ENCODE measurements around the gene PKIB. TPM values are rescaled to one million over a fixed set of nuclear protein-coding genes. Genes with fewer than 3 reads are reported as not detected.

Gene PKIB
- total RNA-seq, 1 donor from 2014 or later = 202 TPM

GRCh38 chr6:122604676-122605075 is 5.5 kb upstream of the PKIB start:
- H3K27ac Mint-ChIP-seq = no peak overlapping the region

GRCh38 chr6:122610690-122611455 is 668 bp downstream of the PKIB start:
- Histone ChIP-seq H3K9me3 (ENCODE audit: low read depth) (no peaks in the 10 kb centered on the region), H3K9ac (no peak overlapping the region), H3K4me3 (peak overlapping the region; percentile 33), H3K36me3 (peaks cover 9% of the 10 kb centered on the region), H3K27ac (no peak overlapping the region), H3K4me1 (no peaks in the 10 kb centered on the region), H4K20me1 (ENCODE audit: low read depth) (no peaks in the 10 kb centered on the region), H3K4me2 (peak overlapping the region; percentile 63), H3F3A (ENCODE audit: low read depth) (peaks cover 11% of the 10 kb centered on the region), H2AFZ (replicated peaks) (no peak overlapping the region), H3K79me2 (ENCODE audit: low read depth) (peaks cover 19% of the 10 kb centered on the region), H3K27me3 (no peaks in the 10 kb centered on the region)
- Mint-ChIP-seq H3K4me3 (peak overlapping the region; percentile 85), H3K36me3 (peaks cover 2% of the 10 kb centered on the region), H3K27me3 (ENCODE audit: insufficient read depth, low read depth) (peaks cover 16% of the 10 kb centered on the region), H3K27ac (no peak overlapping the region), H3K4me1 (no peaks in the 10 kb centered on the region), H3K9me3 (peaks cover 5% of the 10 kb centered on the region)
- DNase-seq (ENCODE audit: low spot score) = peak; percentile 26
- no peak for TF ChIP-seq EZH2phosphoT487 (IDR thresholded peaks at IDR 0.05)
- no peak for TF ChIP-seq EZH2 (IDR thresholded peaks at IDR 0.05)
- TF ChIP-seq CTCF (IDR thresholded peaks at IDR 0.05) = no peak

More at GRCh38 chr6:122604676-122605075, 5.5 kb upstream of the PKIB start:
- Mint-ChIP-seq H3K36me3 (peaks cover 2% of the 10 kb centered on the region), H3K9me3 (peaks cover 4% of the 10 kb centered on the region), H3K4me3 (no peak overlapping the region), H3K27me3 (ENCODE audit: insufficient read depth, low read depth) (peaks cover 6% of the 10 kb centered on the region), H3K4me1 (no peaks in the 10 kb centered on the region)
- TF ChIP-seq EZH2phosphoT487 (IDR thresholded peaks at IDR 0.05) = no peak
- no peak for TF ChIP-seq EZH2 (IDR thresholded peaks at IDR 0.05)
- no peak for TF ChIP-seq CTCF (IDR thresholded peaks at IDR 0.05)
- H3K27ac ChIP-seq = no peak overlapping the region
- H3K27me3 ChIP-seq = no peaks in the 10 kb centered on the region
- no peaks in the 10 kb centered on the region for H3K9me3 ChIP-seq (ENCODE audit: low read depth)
- no peak for DNase-seq (ENCODE audit: low spot score)
- H4K20me1 ChIP-seq (ENCODE audit: low read depth) = no peaks in the 10 kb centered on the region
- H2AFZ ChIP-seq (replicated peaks) = no peak overlapping the region
- H3F3A ChIP-seq (ENCODE audit: low read depth) = peaks cover 8% of the 10 kb centered on the region
- H3K9ac ChIP-seq = no peak overlapping the region
- no peaks in the 10 kb centered on the region for H3K4me1 ChIP-seq
- H3K4me2 ChIP-seq = no peak overlapping the region
- peaks cover 5% of the 10 kb centered on the region for H3K36me3 ChIP-seq
- H3K79me2 ChIP-seq (ENCODE audit: low read depth) = no peaks in the 10 kb centered on the region
- H3K4me3 ChIP-seq = no peak overlapping the region

GRCh38 chr6:122612838-122613237 is 2.6 kb downstream of the PKIB start:
- H3K79me2 ChIP-seq (ENCODE audit: low read depth) = peaks cover 25% of the 10 kb centered on the region
- peaks cover 9% of the 10 kb centered on the region for H3K36me3 ChIP-seq
- no peak overlapping the region for H3K4me3 Mint-ChIP-seq
- no peak overlapping the region for H3K27ac Mint-ChIP-seq
- peaks cover 2% of the 10 kb centered on the region for H3K36me3 Mint-ChIP-seq
- H3K4me1 Mint-ChIP-seq = no peaks in the 10 kb centered on the region
- no peak overlapping the region for H2AFZ ChIP-seq (replicated peaks)
- H3F3A ChIP-seq (ENCODE audit: low read depth) = peaks cover 11% of the 10 kb centered on the region
- no peaks in the 10 kb centered on the region for H3K9me3 ChIP-seq (ENCODE audit: low read depth)
- no peak overlapping the region for H3K4me3 ChIP-seq
- no peak for DNase-seq (ENCODE audit: low spot score)
- TF ChIP-seq EZH2phosphoT487 (IDR thresholded peaks at IDR 0.05) (no peak), EZH2 (IDR thresholded peaks at IDR 0.05) (no peak), CTCF (IDR thresholded peaks at IDR 0.05) (no peak)
- H3K4me1 ChIP-seq = no peaks in the 10 kb centered on the region
- no peak overlapping the region for H3K27ac ChIP-seq
- no peak overlapping the region for H3K9ac ChIP-seq
- peaks cover 2% of the 10 kb centered on the region for H3K9me3 Mint-ChIP-seq
- H3K4me2 ChIP-seq = no peak overlapping the region
- peaks cover 14% of the 10 kb centered on the region for H3K27me3 Mint-ChIP-seq (ENCODE audit: insufficient read depth, low read depth)
- H3K27me3 ChIP-seq = no peaks in the 10 kb centered on the region
- H4K20me1 ChIP-seq (ENCODE audit: low read depth) = no peaks in the 10 kb centered on the region

Measured in neural progenitor cell (in vitro differentiated cells).